Measurements from ENCODE around the gene RSPH6A. TPM values are rescaled to one million over a fixed set of nuclear protein-coding genes. Genes with fewer than 3 reads are reported as not detected.

RSPH6A gene
- total and polyA plus RNA-seq, 2 of the 4 experiments (the other 2 are of a cell fraction) = under 0.01 to 0.09 TPM

DNA sequence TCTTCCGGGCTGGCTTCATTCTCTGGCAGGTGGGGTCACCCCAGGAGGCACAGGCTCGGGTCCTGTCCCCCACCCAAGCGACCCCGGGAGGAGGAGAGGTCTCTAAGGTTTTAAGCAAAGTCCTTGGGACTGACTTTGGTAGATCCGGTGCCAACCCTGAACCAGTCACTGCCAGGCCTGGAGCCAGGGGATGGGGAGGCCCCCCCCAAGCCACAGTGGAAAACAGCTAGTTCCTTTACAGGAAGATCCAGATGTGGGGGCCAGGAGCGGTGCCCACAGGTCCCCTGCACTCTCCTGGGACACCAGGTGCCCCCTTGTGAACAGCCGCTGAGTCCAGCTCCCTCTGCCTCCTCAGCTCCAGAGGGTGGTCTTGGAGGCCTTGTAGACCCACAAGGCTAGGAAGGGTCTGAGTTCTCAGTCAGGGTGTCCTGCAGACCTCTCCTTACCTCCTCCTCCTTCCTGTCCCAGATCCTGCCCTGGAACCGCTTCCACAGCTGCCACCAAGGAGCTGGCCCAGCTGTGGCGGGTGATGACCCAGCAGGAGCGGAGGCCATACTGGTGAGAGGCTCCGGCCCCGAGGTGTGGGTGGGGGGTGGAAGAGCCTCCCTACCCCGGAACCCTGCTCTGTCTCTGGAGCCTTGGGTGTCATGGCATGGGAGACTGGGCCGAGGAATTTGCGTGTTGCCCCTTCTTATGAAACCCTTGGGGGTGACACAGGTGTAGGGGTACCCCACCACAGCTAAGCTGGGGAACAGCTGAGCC lies 52.1 kb downstream of the RSPH6A start:
- ChIA-PET POLR2A (ENCODE audit: unreplicated experiment) (no interaction called here), CTCF (no interaction called here)
- H2AK9ac ChIP-seq (replicated peaks; ENCODE audit: low read depth, low read length, poor library complexity) = no peak overlapping the region
- WGBS, 2 experiments (ENCODE audit: extremely low coverage in 2 of 2, insufficient read length in 1 of 2) = 100% methylated on average over 4 of the region's 15 CpGs; no CpG with 5 or more reads in 1 of the 2 experiments
- peaks cover 3% of the 10 kb centered on the region; the same call in 1 of the 2 replicates for H3K27me3 ChIP-seq (ENCODE audit: control insufficient read depth, insufficient read depth, low read length)
- no peak for ATAC-seq (ENCODE audit: low read depth)
- H3K9me1 ChIP-seq (ENCODE audit: insufficient read depth, low read length) = no peaks in the 10 kb centered on the region
- DNase-seq = no peak
- H3K4me3 ChIP-seq (ENCODE audit: insufficient read depth, low read depth, low read length) = no peak overlapping the region
- intact Hi-C loops (cut with micrococcal nuclease) (no loop called here), dilution Hi-C loops (cut with HindIII; ENCODE audit: low sequenced_read_pairs, unreplicated experiment) (no loop called here), in situ Hi-C loops (cut with MboI; ENCODE audit: low sequenced_read_pairs) (no loop called here)
- no peak overlapping the region for H3K27ac ChIP-seq (ENCODE audit: insufficient read depth, low read length)
- no peak overlapping the region for H3K18ac ChIP-seq (ENCODE audit: low read depth, low read length)
- H3K4me1 ChIP-seq (ENCODE audit: control insufficient read depth, insufficient read depth, low read length) = peaks cover 22% of the 10 kb centered on the region
- H3K36me3 ChIP-seq (ENCODE audit: control insufficient read depth, insufficient read depth, low read length) = no peaks in the 10 kb centered on the region
- H2AK5ac ChIP-seq (ENCODE audit: low read depth, low read length) = no peak overlapping the region
- no peak overlapping the region for H4K8ac ChIP-seq (ENCODE audit: low read depth in 2 of 2, low read length in 2 of 2)
- H3K23ac ChIP-seq (ENCODE audit: low read depth, low read length) = no peak overlapping the region
- no peak overlapping the region for H3K4me2 ChIP-seq (ENCODE audit: low read depth, low read length)
- no peak overlapping the region for H2BK5ac ChIP-seq (ENCODE audit: low read depth, low read length, poor library complexity, severe bottlenecking)
- H3K4ac ChIP-seq (ENCODE audit: low read depth, low read length) = no peak overlapping the region
- H4K5ac ChIP-seq (ENCODE audit: low read depth, low read length) = no peak overlapping the region
- H4K91ac ChIP-seq (ENCODE audit: insufficient read depth, low read depth, low read length) = no peak overlapping the region
- no peak overlapping the region; the same call in 1 of the 2 replicates for H2BK120ac ChIP-seq (ENCODE audit: low read depth, low read length)
- H3K14ac ChIP-seq (replicated peaks; ENCODE audit: low read depth, low read length) = no peak overlapping the region
- H3K9me3 ChIP-seq (ENCODE audit: control insufficient read depth, insufficient read depth, low read length) = no peaks in the 10 kb centered on the region
- no peak for TF ChIP-seq FOS (IDR thresholded peaks at IDR 0.05; ENCODE audit: low read depth, low read length)
- no peak for TF ChIP-seq RCOR1 (IDR thresholded peaks at IDR 0.05; ENCODE audit: insufficient replicate concordance, low read length)
- TF ChIP-seq SMC3 (IDR thresholded peaks at IDR 0.05; ENCODE audit: low read depth, low read length) = no peak
- TF ChIP-seq, protein P1, sequence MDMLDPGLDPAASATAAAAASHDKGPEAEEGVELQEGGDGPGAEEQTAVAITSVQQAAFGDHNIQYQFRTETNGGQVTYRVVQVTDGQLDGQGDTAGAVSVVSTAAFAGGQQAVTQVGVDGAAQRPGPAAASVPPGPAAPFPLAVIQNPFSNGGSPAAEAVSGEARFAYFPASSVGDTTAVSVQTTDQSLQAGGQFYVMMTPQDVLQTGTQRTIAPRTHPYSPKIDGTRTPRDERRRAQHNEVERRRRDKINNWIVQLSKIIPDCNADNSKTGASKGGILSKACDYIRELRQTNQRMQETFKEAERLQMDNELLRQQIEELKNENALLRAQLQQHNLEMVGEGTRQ (IDR thresholded peaks at IDR 0.05; ENCODE audit: low read depth, low read length) = no peak
- TF ChIP-seq MAZ (IDR thresholded peaks at IDR 0.05; ENCODE audit: borderline replicate concordance, low read depth, low read length) = no peak
- TF ChIP-seq, protein P2, sequence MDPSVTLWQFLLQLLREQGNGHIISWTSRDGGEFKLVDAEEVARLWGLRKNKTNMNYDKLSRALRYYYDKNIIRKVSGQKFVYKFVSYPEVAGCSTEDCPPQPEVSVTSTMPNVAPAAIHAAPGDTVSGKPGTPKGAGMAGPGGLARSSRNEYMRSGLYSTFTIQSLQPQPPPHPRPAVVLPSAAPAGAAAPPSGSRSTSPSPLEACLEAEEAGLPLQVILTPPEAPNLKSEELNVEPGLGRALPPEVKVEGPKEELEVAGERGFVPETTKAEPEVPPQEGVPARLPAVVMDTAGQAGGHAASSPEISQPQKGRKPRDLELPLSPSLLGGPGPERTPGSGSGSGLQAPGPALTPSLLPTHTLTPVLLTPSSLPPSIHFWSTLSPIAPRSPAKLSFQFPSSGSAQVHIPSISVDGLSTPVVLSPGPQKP (IDR thresholded peaks at IDR 0.05; ENCODE audit: borderline replicate concordance, low read depth, low read length) = no peak
- no peak for TF ChIP-seq RFX5 (IDR thresholded peaks at IDR 0.05; ENCODE audit: low read depth, low read length)
- TF ChIP-seq CHD1 (IDR thresholded peaks at IDR 0.05; ENCODE audit: low read depth, low read length) = no peak
- no peak for TF ChIP-seq CEBPB (IDR thresholded peaks at IDR 0.05; ENCODE audit: low read depth, low read length)
- TF ChIP-seq MAFK (IDR thresholded peaks at IDR 0.05; ENCODE audit: low read depth, low read length) = no peak
- TF ChIP-seq, protein P3, sequence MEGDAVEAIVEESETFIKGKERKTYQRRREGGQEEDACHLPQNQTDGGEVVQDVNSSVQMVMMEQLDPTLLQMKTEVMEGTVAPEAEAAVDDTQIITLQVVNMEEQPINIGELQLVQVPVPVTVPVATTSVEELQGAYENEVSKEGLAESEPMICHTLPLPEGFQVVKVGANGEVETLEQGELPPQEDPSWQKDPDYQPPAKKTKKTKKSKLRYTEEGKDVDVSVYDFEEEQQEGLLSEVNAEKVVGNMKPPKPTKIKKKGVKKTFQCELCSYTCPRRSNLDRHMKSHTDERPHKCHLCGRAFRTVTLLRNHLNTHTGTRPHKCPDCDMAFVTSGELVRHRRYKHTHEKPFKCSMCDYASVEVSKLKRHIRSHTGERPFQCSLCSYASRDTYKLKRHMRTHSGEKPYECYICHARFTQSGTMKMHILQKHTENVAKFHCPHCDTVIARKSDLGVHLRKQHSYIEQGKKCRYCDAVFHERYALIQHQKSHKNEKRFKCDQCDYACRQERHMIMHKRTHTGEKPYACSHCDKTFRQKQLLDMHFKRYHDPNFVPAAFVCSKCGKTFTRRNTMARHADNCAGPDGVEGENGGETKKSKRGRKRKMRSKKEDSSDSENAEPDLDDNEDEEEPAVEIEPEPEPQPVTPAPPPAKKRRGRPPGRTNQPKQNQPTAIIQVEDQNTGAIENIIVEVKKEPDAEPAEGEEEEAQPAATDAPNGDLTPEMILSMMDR (conservative IDR thresholded peaks at IDR 0.05; ENCODE audit: low read depth, low read length) = no peak
- TF ChIP-seq MXI1 (IDR thresholded peaks at IDR 0.05; ENCODE audit: borderline replicate concordance, low read depth, low read length) = no peak
- no peak for TF ChIP-seq RAD21 (IDR thresholded peaks at IDR 0.05; ENCODE audit: low read length)
- no peak for TF ChIP-seq BHLHE40 (IDR thresholded peaks at IDR 0.05; ENCODE audit: low read depth, low read length)
- TF ChIP-seq POLR2A (IDR thresholded peaks at IDR 0.05; ENCODE audit: low read depth, low read length) = no peak
- no peak for TF ChIP-seq NFE2L2 (IDR thresholded peaks at IDR 0.05; ENCODE audit: low read depth, low read length)
- peaks cover 0 to 20% of the 10 kb centered on the region in 2 experiments; a peak in 1 of 4 replicates for H3K79me1 ChIP-seq (ENCODE audit: low read depth in 1 of 2, low read length in 2 of 2)
- no peaks in the 10 kb centered on the region for H4K20me1 ChIP-seq (ENCODE audit: insufficient read depth, low read length)
- H2BK15ac ChIP-seq (ENCODE audit: low read depth, low read length) = no peak overlapping the region
- no peak overlapping the region for H3K9ac ChIP-seq (ENCODE audit: low read depth, low read length)
- H2BK20ac ChIP-seq (ENCODE audit: low read depth, low read length) = no peak overlapping the region
- H3K56ac ChIP-seq (ENCODE audit: extremely low read depth, insufficient read depth, low read length) = no peak overlapping the region
- H2AFZ ChIP-seq (replicated peaks; ENCODE audit: low read length, poor library complexity) = no peak overlapping the region
- no TSS peak for BruUV-seq (replicated peaks)

Measured in IMR-90 (cell line).